NB4 (cell line): ENCODE measurements around the gene STK32B.
"Not testable (repeated sequence)": the region's sequence is repeated elsewhere in the genome, so short reads cannot be mapped to it uniquely, and the experiment has no call there.

Experiments
- DNase-seq: peaks from one replicate; pipeline ENCODE4 v3.0.0; 2010; ENCODE audit warnings: low read depth
- H3K4me3 ChIP-seq: one replicate; pipeline ENCODE4 v1.5.1; 2011; ENCODE audit warnings: mild to moderate bottlenecking, low read depth, low read length, moderate library complexity
- MYC ChIP-seq: IDR thresholded peaks from 2 replicates; pipeline ENCODE4 v1.6.1; 2011; ENCODE audit warnings: low read depth, low read length
- POLR2A ChIP-seq: IDR thresholded peaks from 2 replicates; pipeline ENCODE4 v1.6.1; 2011; ENCODE audit warnings: mild to moderate bottlenecking; ENCODE audit not compliant: insufficient read length; ENCODE audit errors: extremely low read depth
- TF ChIP-seq, protein P1 (sequence below): IDR thresholded peaks from one replicate; pipeline ENCODE4 v1.5.1; 2012; ENCODE audit warnings: low read depth, low read length
- TF ChIP-seq, protein P2 (sequence below): IDR thresholded peaks from 2 replicates; pipeline ENCODE4 v1.6.1; 2011; ENCODE audit warnings: low read depth, low read length

STK32B gene

DNA sequence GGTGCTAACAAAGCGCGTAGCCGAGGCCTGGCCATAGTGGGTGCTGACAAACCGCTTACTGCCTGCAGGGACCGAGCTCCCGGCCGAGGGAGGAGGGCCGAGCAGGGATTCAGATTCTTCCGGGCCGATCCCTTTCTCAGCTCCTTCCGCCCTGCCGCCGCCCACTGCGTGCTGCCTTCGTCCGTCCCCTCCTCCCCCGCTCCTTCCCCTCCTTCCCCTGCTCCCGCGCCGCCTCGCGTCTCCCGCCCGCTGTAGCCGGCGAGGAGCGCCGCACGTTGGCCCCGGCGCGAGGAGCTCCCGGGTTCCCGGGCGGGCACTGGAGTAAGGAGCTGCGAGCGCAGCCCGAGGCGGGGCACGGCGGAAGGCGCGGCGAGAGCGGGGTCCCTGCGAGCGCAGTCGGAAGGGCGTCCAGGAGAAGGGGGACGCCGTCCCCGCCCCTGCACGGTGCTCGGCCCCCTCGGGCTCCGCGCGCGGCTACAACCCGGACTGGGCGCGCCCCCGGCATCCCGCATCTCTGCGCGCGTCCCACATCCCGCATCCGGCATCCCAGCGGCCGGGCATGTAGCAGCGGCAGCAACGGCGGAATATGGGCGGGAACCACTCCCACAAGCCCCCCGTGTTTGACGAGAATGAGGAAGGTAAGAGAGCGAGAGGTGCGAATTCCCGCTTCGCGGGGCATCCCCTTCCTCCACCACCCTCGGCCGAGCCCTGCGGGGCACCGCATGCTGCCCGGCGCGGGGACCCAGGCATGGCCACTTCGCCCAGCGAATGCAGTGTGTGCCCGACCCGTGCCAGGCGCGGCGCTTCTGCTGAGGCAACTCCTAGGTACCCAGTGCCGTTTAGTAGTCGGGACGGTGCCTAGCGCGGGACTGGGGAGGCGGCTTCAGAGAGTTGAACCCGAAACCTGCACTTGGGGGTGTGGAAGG, at the start of gene STK32B:
Gene STK32B (plus strand): TSS at position 203 of the 926 bp plus-strand sequence.
- TF ChIP-seq, protein P1, sequence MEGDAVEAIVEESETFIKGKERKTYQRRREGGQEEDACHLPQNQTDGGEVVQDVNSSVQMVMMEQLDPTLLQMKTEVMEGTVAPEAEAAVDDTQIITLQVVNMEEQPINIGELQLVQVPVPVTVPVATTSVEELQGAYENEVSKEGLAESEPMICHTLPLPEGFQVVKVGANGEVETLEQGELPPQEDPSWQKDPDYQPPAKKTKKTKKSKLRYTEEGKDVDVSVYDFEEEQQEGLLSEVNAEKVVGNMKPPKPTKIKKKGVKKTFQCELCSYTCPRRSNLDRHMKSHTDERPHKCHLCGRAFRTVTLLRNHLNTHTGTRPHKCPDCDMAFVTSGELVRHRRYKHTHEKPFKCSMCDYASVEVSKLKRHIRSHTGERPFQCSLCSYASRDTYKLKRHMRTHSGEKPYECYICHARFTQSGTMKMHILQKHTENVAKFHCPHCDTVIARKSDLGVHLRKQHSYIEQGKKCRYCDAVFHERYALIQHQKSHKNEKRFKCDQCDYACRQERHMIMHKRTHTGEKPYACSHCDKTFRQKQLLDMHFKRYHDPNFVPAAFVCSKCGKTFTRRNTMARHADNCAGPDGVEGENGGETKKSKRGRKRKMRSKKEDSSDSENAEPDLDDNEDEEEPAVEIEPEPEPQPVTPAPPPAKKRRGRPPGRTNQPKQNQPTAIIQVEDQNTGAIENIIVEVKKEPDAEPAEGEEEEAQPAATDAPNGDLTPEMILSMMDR, result no peak
- peak within 1 kb of the TSS; percentile 64 for H3K4me3 ChIP-seq
- peak; percentile 93 for DNase-seq

DNA sequence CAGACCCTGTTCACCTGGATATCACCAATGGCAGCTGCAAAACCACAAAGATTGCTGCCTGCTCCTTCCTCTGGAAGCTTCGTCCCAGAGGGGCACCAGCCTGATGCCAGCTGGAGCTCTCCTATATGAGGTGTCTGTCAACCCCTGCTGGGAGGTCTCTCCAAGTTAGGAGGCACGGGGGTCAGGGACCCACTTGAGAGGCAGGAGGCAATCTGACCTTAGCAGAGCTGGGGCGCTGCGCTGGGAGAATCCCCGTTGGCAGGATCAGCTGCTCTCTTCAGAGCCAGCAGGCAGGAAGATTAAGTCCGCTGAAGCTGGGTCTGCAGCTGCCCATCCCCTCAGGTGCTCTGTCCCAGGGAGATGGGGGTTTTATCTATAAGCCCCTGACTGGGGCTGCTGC, 49.6 kb upstream of the STK32B start:
- H3K4me3 ChIP-seq, DNase-seq: not testable (repeated sequence)

DNA sequence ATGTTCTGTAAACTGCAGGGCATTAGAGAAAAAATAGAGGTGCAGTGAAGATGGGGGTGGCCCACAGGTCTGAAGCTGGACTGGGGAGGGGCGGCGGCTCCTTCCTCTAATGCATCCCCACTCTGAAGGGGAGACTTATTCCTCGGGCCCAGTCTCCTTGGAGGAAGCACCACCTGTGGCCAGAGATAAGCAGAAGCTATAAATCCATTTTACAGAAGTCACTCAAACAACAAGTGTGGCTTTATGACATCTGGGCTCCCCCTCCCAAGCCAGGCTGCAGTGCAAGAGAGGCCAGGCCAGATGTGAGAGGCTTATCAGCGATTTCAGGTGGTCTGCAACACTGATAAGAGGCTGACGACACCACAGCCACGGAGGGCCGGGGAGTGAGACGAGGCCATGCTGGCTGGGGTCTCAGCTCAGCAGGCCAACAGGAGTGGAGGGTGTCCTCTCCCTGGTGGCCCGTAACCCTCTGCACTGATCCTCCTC, 47.9 kb upstream of the STK32B start:
- DNase-seq, result peak; percentile 43
- no peak overlapping the region for H3K4me3 ChIP-seq
- TF ChIP-seq, protein P1, result no peak
- TF ChIP-seq, protein P2, sequence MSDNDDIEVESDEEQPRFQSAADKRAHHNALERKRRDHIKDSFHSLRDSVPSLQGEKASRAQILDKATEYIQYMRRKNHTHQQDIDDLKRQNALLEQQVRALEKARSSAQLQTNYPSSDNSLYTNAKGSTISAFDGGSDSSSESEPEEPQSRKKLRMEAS, result no peak
- no peak for TF ChIP-seq MYC
- TF ChIP-seq POLR2A, result no peak

DNA sequence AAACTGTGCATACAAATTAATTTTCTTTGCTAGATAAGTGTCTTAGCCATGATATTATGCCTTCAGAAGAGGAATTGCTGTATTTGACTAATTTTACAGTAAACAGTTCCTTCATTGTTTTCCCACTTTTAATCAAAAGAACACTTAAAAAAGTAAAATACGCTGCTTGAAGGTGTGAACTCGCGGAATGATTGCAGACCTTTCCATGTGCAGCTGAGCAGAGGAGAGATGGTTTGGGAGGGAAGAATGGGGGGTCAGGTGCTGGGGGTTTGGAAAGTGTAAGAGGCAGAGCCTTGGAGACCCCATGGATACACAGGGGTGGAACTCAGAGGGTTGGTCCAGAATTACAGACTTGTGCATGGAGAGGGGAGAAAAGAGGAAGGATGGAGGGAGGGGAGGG, 47.4 kb upstream of the STK32B start:
- no peak for DNase-seq
- H3K4me3 ChIP-seq, result no peak overlapping the region
- TF ChIP-seq POLR2A (no peak), MYC (no peak)
- TF ChIP-seq, protein P1, result no peak
- TF ChIP-seq, protein P2, result no peak

DNA sequence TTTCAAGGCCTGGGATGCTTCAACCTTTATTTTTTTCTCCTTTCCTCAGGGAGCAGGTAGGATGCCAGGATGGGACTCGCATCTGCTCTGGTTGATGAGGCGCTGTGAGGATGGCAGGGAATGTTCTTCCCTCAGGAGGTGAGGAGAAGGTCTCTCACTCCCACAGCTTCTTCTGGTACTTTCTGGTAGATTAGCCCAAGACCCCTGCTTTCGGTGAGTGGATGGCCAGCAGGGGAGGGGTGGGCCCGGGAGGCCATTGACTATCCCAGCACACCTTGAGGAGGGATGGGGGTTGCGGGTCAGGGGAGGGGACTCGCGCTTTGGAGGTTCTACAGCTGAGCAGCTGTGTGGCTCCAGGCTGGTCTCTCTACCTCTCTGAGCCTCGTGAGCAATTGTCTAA, 46.8 kb upstream of the STK32B start:
- no peak for TF ChIP-seq POLR2A
- TF ChIP-seq, protein P1, result no peak
- TF ChIP-seq, protein P2, result no peak
- no peak for TF ChIP-seq MYC
- DNase-seq, result no peak
- H3K4me3 ChIP-seq, result no peak overlapping the region

DNA sequence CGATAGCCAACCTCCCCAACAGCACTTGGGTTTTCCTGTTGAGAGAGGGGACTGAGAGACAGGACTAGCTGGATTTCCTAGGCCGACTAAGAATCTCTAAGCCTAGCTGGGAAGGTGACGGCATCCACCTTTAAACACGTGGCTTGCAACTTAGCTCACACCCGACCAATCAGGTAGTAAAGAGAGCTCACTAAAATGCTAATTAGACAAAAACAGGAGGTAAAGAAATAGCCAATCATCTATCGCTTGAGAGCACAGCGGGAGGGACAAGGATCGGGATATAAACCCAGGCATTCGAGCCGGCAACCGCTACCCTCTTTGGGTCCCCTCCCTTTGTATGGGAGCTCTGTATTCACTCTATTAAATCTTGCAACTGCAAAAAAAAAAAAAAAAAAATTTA, 44.3 kb upstream of the STK32B start:
- not testable (repeated sequence) for H3K4me3 ChIP-seq

DNA sequence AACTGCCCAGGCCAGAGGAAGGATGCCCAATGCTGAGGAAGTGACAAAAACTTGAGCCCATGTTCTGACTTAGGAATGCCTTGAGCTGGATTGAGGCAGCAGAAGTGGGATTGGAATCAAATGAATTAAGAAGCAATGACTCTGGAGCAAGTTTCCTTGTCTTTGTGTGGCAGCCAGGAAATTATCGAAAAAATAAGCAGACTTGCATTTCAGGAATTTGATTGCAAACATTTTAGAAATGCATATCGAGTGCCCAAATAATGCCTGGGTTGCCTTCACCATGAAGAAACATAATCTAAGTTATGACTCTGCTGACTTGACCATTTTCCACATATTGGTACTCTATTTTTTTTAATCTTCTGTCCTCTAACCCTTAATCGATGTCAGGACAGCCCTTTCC, 41.5 kb upstream of the STK32B start:
- no peak for DNase-seq
- TF ChIP-seq, protein P1, result no peak
- no peak for TF ChIP-seq POLR2A
- TF ChIP-seq, protein P2, result no peak
- TF ChIP-seq MYC, result no peak
- H3K4me3 ChIP-seq, result no peak overlapping the region

More for the DNA sequence above, 44.3 kb upstream of the STK32B start:
- DNase-seq, result not testable (repeated sequence)
